GM19452 (cell line): ENCODE measurements around the gene PNPLA7.
"Not testable (repeated sequence)": the region's sequence is repeated elsewhere in the genome, so short reads cannot be mapped to it uniquely, and the experiment has no call there.

Experiments
- ATAC-seq: cut with Tn5 transposase; IDR thresholded peaks from one replicate; pipeline ENCODE4 v1.9.1; 2021; ENCODE audit not compliant: unreplicated experiment

Gene PNPLA7

DNA sequence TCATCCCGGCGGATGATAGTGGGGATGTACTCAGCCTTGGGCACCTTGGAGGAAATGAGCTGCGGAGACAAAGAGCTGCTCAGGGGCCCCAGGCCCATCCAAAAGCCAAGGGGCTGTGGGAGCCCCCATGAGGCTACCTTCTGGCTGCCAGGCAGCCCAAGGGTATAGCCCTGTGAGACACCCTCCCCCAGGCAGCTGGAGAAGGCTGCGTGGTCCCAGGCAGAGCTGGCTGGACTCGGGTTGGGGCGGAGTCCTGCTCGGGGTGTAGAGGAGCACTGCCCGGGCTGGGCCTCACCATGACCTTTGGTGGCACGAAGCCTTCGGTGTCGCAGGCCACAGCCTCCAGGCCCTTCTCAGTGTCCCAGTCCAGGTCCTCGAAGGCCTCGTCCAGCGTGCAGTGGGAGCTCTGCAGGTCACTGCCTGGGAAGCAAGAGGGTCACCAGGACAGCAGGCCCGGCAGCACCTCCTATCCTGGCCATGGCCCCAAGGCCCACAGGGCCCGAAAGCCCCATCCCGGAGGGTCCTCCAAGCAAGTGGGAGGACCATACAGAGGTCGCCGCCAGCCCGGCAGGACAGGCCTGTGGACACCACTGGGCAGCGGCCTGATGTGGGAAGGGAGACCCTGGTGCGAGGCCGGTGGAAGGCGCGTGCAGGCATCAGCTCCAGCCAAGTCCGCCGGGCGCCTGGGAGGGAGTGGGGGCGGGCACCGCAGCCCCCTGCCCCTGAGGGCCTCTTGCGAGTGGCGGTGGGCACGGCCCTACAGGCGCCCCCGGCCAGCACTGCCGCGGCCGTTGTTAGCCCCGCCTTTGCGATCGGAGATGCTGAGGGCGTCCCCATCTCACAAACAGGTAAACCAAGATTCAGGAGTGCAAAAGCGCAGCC lies 97.2 kb downstream of the PNPLA7 start:
- ATAC-seq: no peak

DNA sequence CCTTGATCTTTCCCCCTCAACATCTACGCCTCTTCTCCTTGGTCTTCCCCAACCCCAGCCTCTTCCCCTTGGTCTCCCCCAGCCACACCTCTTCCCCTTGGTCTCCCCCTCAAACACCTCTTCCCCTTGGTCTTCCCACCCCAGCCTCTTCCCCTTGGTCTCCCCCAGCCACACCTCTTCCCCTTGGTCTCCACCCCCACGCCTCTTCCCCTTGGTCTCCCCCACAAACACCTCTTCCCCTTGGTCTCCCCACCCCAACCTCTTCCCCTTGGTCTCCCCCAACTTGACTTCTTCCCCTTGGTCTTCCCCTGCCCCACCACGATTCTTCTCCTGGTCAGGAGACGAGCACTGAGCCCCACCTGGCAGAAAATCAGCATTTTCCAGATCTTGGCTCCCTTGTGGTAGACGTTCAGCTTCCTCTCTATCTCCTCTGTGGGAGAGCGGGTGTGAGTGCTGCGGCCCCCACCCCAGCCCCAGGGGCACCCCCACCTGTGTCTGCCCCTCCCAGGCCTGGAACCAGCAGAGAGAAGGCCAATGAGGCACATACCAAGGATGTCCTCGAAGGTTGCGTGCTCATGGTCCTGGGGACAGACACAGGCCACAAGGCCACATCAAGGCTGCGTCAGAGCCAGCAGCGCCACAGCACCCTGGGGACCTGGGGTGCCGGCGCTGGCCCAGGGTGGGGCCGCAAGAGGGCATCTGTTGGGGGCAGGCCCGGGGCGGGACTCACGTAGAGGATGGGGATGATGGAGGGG lies 98.0 kb downstream of the PNPLA7 start:
- no peak for ATAC-seq

DNA sequence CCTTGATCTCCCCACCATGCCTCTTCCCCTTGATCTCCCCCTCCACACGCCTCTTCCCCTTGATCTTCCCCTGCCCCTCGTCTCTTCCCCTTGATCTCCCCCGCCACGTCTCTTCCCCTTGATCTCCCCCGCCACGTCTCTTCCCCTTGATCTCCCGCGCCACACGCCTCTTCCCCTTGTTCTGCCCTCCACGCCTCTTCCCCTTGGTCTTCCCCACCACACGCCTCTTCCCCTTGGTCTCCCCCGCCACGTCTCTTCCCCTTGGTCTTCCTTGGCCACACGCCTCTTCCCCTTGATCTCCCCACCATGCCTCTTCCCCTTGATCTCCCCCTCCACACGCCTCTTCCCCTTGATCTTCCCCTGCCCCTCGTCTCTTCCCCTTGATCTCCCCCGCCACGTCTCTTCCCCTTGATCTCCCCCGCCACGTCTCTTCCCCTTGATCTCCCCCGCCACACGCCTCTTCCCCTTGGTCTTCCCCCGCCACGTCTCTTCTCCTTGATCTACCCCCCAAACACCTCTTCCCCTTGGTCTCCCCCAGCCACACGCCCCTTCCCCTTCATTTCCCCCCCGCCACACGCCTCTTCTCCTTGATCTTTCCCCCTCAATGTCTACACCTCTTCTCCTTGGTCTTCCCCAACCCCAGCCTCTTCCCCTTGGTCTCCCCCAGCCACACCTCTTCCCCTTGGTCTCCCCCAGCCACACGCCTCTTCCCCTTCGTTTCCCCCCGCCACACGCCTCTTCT lies 98.8 kb downstream of the PNPLA7 start:
- not testable (repeated sequence) for ATAC-seq

DNA sequence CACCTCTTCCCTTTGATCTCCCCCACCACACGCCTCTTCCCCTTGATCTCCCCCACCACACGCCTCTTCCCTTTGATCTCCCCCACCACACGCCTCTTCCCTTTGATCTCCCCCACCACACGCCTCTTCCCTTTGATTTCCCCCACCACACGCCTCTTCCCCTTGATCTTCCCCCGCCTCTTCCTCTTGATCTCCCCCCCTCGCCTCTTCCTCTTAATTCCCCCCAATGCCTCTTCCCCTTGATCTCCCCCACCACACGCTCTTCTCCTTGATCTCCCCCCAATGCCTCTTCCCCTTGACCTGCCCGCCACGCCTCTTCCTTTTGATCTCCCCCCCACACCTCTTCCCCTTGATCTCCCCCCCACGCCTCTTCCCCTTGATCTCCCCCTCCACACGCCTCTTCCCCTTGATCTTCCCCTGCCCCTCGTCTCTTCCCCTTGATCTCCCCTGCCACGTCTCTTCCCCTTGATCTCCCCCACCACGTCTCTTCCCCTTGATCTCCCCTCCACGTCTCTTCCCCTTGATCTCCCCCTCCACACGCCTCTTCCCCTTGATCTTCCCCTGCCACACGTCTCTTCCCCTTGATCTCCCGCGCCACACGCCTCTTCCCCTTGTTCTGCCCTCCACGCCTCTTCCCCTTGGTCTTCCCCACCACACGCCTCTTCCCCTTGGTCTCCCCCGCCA lies 99.5 kb downstream of the PNPLA7 start:
- ATAC-seq: not testable (repeated sequence)

DNA sequence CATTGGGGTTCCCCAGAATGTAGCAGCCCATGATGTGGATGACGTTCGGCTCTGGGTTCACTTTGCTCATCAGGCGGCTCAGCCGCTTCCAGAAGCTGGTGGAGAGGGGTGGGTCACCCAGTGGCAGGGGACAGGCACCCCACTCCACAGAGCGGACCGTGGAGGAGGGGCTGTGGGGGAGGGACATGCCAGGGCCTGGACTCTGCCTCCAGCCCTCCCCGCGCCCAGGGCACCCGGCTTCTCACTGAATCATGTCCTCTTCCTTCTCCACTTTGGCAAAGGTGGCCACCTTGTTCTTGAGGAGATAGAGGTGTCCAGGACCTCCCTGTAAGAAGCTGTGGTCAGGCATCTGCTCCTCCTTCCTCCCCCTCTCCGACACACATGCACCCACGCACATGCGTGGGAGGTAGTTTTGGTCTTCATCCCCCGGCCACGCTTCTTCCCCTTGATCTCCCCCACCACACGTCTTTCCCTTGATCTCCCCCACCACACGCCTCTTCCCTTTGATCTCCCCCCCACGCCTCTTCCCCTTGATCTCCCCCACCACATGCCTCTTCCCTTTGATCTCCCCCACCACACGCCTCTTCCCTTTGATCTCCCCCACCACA lies 100.2 kb downstream of the PNPLA7 start:
- ATAC-seq: no peak

DNA sequence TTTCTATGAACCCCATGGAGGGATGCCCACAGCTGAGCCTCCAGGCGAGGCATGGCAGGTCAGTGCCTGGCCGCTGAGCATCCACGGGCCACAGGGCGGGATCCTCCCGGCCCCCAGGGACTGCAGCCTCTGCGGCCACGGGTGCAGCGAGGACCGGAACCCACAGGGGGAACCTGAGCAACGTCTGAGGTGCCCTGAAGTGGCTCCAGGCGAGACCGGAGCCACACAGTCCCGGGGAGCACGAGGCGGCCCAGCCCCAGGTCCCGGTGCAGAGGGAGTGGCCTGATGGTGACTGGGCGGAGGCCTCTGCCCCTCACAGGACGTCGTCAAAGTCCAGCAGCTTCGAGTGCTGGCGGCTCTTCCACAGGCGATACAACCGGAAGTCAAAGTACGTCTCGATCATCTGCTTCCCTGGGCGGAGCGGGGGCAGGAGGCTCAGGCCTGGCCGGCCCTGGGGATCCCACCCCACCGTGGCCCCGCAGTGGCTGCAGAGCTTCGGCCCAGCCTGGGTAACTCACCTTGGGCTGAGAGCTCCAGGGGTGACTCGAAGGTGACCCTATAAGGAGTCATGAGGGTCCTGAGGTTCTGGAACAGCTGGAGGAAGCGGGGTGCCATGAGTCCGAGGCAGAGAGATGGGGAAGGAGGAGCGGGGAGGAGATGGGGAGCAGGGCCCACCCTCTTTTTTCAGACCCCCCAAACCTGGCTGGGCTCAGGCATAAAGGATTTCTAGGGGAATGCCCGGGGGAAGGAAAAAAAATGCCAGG lies 100.9 kb downstream of the PNPLA7 start:
- no peak for ATAC-seq

DNA sequence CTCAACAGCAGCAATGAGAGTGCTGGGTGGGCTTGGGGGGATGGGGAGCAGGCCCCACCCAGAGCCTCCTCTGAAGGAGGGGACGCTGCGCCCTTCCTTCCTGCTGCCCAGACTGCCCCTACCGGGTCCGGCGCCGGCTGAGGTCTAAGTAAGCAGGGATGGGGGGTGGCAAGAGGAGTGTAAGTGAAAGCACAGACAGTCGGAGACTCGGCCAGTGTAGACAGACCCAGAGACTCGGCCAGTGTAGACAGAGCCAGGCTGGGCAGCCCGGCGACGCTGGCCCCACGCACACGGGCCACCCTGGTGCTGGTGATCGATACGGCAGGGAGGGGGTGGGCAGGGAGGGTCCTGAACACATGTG lies 101.6 kb downstream of the PNPLA7 start:
- ATAC-seq: no peak

DNA sequence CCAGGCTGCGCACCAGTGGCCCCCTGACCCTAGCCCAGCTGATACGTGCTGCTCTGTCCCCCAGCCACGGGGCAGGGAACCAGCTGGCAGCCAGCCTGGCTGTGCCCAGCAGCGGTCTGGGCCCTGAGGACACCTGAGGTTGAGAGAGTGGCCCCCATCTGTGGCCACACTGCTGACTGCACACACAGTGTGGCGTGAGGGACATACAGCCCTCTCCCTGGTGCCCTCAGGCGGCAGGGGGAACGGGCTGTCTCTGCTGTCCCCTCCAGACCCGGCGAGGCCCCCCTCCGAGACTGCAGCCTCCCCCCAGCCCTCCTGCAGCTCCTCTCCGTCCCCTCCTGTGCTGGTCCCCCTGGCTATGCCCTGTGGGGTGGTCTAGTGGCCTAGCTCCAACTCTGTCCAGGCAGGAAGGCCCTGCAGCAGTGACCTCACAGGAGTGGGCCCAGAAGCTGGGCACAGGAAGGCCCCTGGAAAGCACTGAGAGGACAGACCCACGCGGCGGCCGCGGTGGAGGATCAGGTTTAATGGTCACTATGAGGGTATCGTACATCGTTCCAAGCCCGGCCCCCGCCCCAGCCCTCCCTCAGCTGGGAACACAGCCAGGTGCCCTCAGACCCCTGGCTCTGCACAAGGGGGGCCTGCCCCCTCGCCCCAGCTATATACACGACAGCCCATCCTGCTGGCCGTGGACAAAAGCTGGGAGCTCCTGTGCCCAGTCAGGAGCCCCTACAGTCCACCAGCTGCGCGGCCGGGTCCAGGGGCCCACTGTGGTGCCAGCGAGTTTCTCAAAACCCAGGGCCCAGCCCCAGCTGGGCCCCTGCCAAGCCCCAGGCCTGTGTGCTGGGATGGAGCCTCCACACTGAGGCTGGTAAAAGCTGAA lies 102.2 kb downstream of the PNPLA7 start:
- ATAC-seq: no peak

DNA sequence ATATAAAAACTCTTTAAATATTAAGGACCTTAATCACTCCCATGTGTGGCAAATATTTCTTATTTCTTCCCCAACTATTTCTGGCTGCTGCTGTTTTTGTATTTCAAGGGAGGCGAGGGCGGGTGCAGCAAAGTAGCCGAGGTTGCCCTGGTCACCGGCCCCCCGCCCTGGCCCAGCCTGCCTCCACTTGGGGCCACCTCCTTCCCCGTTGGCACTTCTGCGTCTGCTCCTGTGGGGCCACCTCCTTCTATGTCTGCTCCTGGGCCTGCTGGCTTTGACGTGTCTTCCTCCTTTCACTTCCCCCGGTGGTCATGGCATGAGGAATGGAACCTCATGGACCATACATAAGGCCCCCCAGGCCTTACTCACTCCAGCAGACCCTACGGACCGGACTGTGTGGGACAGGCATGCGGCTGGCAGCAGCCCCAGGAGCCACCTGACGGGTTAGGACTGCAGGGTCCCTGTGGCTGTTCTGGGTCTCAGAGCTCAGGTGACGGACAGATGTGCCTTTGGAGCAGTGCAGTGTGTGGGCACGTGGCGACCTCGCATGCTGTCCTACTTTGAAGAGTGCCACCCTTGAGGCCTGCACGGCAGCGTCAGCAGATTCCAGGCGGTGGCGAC lies 103.2 kb downstream of the PNPLA7 start:
- ATAC-seq: no peak

DNA sequence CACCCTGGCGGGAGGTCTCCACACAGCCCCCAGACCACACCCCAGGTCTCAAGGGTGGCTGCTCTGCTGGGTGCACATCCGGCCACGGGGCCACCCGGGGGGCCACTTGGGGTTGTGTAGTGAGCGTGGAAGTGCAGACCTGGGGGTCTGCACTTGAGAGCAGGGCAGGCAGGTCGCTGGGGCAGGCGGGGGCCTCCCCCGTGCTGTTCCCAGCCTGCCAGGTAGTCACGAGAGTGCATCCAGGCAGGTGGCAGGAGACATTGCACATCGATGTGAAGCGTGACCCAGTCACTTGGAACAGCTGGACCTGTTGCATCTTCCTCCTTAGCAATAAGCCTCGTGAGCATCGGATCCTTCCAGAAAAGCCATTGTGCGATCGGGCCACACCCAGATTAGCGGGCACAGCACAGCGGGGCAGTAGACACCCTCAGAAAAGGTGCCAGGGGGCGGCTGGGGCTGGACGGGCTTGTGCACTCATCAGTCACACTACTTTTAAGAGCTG lies 104.2 kb downstream of the PNPLA7 start:
- no peak for ATAC-seq

DNA sequence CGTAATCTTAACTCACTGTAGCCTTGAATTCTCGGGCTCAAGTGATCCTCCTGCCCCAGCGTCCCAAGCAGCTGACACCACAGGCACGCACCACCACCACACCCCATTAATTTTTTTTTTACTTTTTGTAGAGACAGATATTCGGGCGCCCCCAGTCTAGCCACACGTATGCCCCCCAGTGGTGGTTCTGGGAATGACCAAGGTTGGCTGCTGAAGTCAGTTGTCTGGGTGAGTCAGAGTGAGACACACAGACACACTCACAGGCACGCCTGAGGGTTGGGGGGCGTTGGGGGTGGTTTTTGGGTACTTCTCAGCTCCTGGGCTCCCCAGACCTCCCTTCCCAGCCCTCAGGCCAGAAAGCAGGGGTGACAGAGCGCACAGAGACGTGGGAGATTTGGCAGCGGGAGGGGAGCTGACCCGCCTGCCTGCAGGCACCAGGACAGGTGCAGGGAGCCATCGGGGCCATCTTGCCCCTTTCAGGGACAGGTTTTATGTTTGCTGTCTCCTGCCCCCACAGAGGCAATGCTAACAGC lies 104.9 kb downstream of the PNPLA7 start:
- ATAC-seq: peak; percentile 63

DNA sequence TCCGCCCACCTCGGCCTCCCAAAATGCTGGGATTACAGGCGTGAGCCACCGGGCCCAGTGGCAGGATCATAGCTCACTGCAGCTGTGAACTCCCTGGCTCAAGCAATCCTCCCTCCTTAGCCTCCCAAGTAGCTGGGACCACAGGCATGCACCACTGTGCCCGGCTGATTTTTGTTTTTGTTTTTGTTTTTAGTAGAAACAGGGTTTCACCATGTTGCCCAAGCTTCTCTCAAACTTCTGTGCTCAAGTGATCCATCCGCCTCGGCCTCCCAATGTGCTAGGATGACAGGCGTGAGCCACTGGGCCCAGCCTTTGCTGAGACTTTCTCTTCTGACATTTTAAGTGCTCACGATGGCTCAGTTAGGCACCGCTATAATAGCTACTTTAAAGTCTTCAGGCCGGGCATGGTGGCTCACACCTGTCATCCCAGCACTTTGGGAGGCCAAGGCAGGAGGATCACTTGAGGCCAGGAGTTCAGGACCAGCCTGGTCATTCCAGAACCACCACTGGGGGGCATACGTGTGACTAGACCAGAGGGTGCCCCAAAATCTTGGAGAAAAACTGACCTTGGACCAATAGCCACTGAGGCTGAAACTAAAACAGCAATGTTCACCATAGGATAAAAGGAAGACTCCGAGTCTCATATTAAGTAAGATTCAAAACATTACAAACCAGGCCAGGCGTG lies 106.0 kb downstream of the PNPLA7 start:
- no peak for ATAC-seq

DNA sequence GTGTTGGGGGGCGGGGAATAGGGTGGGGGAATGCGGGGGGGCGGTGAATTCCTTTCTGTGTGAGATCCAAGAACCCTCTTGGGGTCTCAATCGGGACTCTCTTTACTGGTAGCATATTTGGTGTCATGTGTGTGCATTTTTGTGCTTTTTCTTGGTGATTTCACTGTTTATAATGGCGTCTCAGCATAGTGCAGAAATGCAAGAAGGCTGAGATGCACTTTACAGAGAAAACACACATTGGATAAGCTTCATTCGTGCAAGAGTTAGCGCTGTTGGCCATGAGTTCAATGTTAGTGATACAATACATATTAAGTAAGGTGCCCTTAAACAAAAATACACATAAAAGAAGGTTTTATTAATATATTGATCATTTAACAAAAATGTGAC lies 108.3 kb downstream of the PNPLA7 start:
- ATAC-seq: no peak

DNA sequence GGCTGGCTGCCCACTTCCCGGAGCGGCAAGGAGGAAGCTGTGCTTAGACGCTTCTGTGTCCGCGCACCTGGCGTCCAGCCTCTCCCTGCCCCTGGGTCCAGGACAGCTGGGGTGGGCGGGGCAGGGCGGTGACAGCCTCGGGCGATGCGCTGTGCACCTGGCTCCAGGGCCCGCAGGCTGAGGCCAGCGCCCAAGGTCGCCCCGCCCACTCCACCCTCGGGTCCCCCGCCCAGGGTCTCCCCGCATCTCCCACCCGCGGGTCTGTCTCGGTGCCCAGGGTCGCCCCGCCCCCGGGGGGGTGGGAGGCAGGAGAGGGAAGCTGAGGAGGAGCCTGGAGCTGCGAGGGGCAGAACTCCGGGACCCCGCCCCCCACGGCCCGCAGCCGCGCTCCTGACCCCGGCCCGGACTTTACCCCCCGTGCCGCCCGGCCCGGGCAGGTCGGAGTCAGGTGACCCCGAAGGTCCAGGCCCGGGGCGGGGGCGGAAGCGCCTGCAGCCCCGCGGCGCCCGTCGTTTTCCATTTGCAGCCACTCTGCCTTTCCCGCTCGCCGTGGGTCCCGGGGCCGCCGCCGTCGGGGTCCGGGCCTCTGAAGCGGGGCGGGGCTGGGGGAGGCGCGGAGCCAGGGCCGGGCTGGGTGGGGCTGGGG lies 108.8 kb downstream of the PNPLA7 start, which contains the start of gene ENTPD8:
Gene ENTPD8, minus strand, starts transcription at position 69 of the 646 bp plus-strand sequence. CDS start 3,072 bp downstream, outside the sequence.
- no peak for ATAC-seq

DNA sequence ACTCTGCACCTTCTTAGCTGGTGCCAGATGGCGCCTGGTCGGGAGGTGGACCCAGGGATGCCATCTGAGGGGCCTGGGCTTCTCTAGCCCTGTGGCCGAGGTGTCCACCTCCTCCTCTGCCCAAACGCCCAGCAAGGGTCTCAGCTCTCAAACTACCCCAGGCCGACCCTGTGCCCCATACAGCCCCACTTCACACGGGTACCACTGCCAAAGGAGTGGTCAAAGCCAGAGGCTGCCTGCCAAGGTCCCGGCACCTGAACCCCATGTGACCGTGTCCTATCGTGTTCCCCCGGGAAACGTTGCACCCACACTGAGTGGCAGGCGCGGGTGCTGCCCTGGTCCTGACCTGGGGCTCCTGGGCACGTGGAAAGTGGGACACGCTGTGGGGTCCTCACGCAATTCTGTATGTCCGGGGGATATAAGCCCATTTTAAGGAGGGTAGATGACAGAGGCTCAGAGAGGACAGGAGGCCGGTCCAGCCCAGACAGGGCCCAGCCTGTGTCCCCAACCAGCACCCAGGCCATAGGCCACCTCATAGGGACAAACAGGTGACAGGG lies 111.0 kb downstream of the PNPLA7 start:
- no peak for ATAC-seq

DNA sequence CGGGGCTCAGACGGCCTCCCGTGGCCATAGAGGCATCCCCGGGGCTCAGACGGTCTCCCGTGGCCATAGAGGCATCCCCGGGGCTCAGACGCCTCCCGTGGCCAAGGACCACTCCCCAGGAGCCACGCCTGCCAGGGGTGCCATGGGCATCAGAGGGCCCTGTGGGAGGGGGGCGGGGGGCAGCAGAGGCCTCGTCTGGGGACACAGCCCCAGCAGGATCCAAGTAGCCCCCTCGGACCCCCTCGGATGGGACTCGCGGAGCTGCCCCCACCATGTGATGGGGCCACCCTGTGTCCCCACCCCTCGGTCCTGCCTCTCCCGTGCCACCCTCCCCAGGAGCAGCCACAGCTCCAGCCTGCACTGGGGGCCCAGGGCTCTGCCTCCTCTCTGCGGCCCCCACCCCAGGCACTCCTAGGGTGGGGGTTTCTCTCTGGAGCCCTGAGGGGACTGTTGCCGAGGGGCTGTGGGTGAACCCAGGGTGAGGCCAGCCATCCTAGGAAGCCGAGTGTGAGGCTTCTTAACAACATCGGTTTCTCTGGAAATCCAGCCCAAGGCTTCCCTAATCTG lies 111.5 kb downstream of the PNPLA7 start:
- no peak for ATAC-seq
